ENCODE data around the gene SPATS1. TPM values are rescaled to one million over a fixed set of nuclear protein-coding genes. Genes with fewer than 3 reads are reported as not detected.
"Not testable (repeated sequence)": the region's sequence is repeated elsewhere in the genome, so short reads cannot be mapped to it uniquely, and the experiment has no call there.

Gene SPATS1
- total and polyA plus RNA-seq, 7 experiments from 2014 or later = not detected

DNA sequence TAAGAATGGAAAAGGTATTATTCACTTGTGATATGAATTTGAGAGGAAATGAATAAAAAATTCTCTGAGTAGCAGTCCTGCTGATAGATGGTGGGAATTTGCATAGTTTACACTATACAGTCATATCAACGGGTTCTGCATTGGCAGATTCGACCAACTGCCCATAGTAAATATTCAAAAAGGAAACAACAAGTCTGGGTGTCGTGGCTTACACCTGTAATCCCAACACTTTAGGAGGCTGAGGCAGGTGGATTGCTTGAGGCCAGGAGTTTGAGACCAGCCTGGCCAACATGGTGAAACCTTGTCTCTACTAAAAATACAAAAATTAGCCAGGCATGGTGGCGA lies 8.2 kb downstream of the SPATS1 start:
- H3K9me3 Mint-ChIP-seq; H3K4me1 Mint-ChIP-seq; DNase-seq; H3K27me3 ChIP-seq (ENCODE audit: control insufficient read depth in 2 of 2, insufficient read depth in 2 of 2, low read length in 2 of 2); H3K36me3 Mint-ChIP-seq; CTCF ChIA-PET; H3K36me3 ChIP-seq (ENCODE audit: control insufficient read depth in 2 of 3, insufficient read depth in 3 of 3, low read length in 3 of 3); H3K4me3 Mint-ChIP-seq; ATAC-seq; intact Hi-C loops (cut with micrococcal nuclease); H3K27ac Mint-ChIP-seq; H3K4me1 ChIP-seq (ENCODE audit: control insufficient read depth in 2 of 2, insufficient read depth in 2 of 2, low read length in 2 of 2); H3K9me3 ChIP-seq (ENCODE audit: control insufficient read depth in 2 of 3, low read length in 3 of 3); POLR2A ChIA-PET; H3K27ac ChIP-seq (ENCODE audit: low read depth, low read length); H3K4me3 ChIP-seq (ENCODE audit: low read length): not testable (repeated sequence)
- peaks cover 0 to 10% (median 0%) of the 10 kb centered on the region in 5 donors for H3K27me3 Mint-ChIP-seq

DNA sequence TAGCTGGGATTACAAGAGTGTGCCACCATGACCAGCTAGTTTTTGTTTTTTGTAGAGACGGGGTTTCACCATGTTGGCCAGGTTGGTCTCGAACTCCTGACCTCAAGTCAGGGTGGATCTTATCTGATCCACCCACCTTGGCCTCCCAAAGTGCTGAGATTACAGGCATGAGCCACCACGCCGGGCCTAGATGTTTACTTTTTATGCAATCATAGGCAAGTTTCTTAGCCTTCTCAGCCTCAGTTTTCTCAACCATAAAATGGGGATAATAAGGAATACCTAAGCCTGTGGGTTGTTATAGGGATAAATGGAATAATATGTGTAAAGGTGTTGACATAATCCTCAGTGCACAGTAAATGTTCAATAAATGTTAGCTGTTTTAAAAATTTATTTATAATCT lies 9.8 kb downstream of the SPATS1 start:
- Histone ChIP-seq H3K4me1 (ENCODE audit: control insufficient read depth in 2 of 2, insufficient read depth in 2 of 2, low read length in 2 of 2) (no peaks in the 10 kb centered on the region), H3K27me3 (ENCODE audit: control insufficient read depth in 2 of 2, insufficient read depth in 2 of 2, low read length in 2 of 2) (no peaks in the 10 kb centered on the region), H3K36me3 (ENCODE audit: control insufficient read depth in 2 of 3, insufficient read depth in 3 of 3, low read length in 3 of 3) (no peaks in the 10 kb centered on the region), H3K9me3 (ENCODE audit: control insufficient read depth in 2 of 3, low read length in 3 of 3) (no peaks in the 10 kb centered on the region), H3K27ac (ENCODE audit: low read depth, low read length) (no peak overlapping the region), H3K4me3 (ENCODE audit: low read length) (no peak overlapping the region)
- no peak for ATAC-seq
- intact Hi-C loops (cut with micrococcal nuclease) = no loop called here
- DNase-seq = no peak
- Mint-ChIP-seq H3K36me3 (no peaks in the 10 kb centered on the region), H3K27me3 (peaks cover 0 to 18% (median 0%) of the 10 kb centered on the region in 5 donors), H3K4me3 (no peak overlapping the region), H3K9me3 (peaks cover 0 to 4% (median 0%) of the 10 kb centered on the region in 11 donors), H3K27ac (no peak overlapping the region), H3K4me1 (no peaks in the 10 kb centered on the region)
- ChIA-PET POLR2A (no interaction called here), CTCF (no interaction called here)

DNA sequence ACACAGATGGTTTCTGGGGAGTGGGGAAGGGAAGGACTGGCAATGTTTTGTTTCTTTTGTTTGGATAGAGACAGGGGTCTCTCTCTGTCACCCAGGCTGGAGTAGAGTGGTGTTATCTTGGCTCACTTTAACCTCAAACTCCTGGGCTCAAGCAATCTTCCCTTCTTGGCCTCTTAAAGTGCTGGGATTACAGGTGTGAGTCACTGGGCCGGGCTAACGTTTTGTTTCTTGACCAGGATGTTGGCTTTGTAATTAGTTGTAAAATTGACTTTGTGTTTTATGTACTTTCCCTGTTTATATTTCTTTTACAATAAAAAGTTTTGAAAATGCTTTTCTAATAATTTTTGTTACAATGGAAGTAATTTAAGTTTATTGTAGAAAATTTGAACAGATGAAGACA lies 10.9 kb downstream of the SPATS1 start:
- intact Hi-C loops (cut with micrococcal nuclease) = no loop called here
- Mint-ChIP-seq H3K4me1 (no peaks in the 10 kb centered on the region), H3K9me3 (peaks cover 0 to 4% (median 0%) of the 10 kb centered on the region in 11 donors), H3K4me3 (no peak overlapping the region), H3K36me3 (no peaks in the 10 kb centered on the region), H3K27ac (no peak overlapping the region), H3K27me3 (peaks cover 0 to 23% (median 0%) of the 10 kb centered on the region in 5 donors)
- Histone ChIP-seq H3K4me3 (ENCODE audit: low read length) (no peak overlapping the region), H3K9me3 (ENCODE audit: control insufficient read depth in 2 of 3, low read length in 3 of 3) (no peaks in the 10 kb centered on the region), H3K4me1 (ENCODE audit: control insufficient read depth in 2 of 2, insufficient read depth in 2 of 2, low read length in 2 of 2) (no peaks in the 10 kb centered on the region), H3K36me3 (ENCODE audit: control insufficient read depth in 2 of 3, insufficient read depth in 3 of 3, low read length in 3 of 3) (no peaks in the 10 kb centered on the region), H3K27me3 (ENCODE audit: control insufficient read depth in 2 of 2, insufficient read depth in 2 of 2, low read length in 2 of 2) (no peaks in the 10 kb centered on the region), H3K27ac (ENCODE audit: low read depth, low read length) (no peak overlapping the region)
- POLR2A ChIA-PET = no interaction called here
- DNase-seq = no peak
- ATAC-seq = no peak
- CTCF ChIA-PET = no interaction called here

DNA sequence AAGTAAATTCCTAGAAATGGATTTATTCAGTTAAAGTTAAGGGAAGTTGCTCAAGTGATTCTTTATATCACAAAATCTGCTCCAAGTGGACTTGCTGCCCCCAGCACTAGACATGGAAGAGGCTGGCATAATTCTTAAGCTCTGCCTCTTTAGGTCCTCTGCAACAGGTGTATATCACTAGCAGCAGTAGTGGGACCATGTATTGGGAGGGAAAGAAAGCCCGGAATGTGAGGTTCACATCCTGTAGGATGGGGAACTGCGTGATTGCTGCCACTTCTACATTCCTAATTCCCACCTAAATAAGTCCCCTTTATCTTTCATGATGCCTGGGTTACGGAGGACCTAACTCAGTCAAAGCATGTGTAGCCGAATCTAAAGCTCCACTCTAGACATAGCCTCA lies 13.2 kb downstream of the SPATS1 start:
- H3K27ac ChIP-seq (ENCODE audit: low read depth, low read length) = no peak overlapping the region
- Mint-ChIP-seq H3K36me3 (no peaks in the 10 kb centered on the region), H3K4me1 (no peaks in the 10 kb centered on the region), H3K27ac (no peak overlapping the region), H3K27me3 (peaks cover 0 to 26% (median 0%) of the 10 kb centered on the region in 5 donors), H3K9me3 (peaks cover 0 to 4% (median 0%) of the 10 kb centered on the region in 11 donors), H3K4me3 (no peak overlapping the region)
- no peaks in the 10 kb centered on the region for H3K4me1 ChIP-seq (ENCODE audit: control insufficient read depth in 2 of 2, insufficient read depth in 2 of 2, low read length in 2 of 2)
- CTCF ChIA-PET = interaction anchor here (0.6 kb wide), 1 partner anchor 16 kb away, joined by 3 read pairs; no protein-coding TSS in a partner anchor
- H3K9me3 ChIP-seq (ENCODE audit: control insufficient read depth in 2 of 3, low read length in 3 of 3) = no peaks in the 10 kb centered on the region
- POLR2A ChIA-PET = no interaction called here
- no peaks in the 10 kb centered on the region for H3K36me3 ChIP-seq (ENCODE audit: control insufficient read depth in 2 of 3, insufficient read depth in 3 of 3, low read length in 3 of 3)
- no peak overlapping the region for H3K4me3 ChIP-seq (ENCODE audit: low read length)
- DNase-seq (no peak), ATAC-seq (no peak)
- H3K27me3 ChIP-seq (ENCODE audit: control insufficient read depth in 2 of 2, insufficient read depth in 2 of 2, low read length in 2 of 2) = no peaks in the 10 kb centered on the region
- intact Hi-C loops (cut with micrococcal nuclease) = no loop called here

DNA sequence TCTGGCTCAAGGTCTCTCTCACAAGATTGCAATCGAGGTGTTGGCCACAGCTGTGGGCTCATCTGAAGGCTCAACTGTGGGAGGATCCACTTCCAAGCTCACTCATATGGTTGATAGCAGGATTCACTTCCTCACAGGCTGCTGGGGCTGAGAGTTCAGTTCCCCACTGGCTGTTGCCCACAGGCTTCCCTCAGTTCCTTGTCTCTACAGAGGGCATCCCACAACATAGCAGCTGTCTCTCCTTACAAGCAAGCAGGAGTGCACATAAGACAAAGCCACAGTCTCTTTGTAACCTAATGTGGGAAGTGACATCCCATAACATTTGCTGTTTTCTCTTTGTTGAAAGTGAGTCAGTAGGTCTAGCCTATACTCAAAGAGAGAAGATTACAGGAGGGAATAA lies 14.0 kb downstream of the SPATS1 start:
- Histone ChIP-seq H3K27ac (ENCODE audit: low read depth, low read length) (no peak overlapping the region), H3K27me3 (ENCODE audit: control insufficient read depth in 2 of 2, insufficient read depth in 2 of 2, low read length in 2 of 2) (no peaks in the 10 kb centered on the region), H3K4me1 (ENCODE audit: control insufficient read depth in 2 of 2, insufficient read depth in 2 of 2, low read length in 2 of 2) (no peaks in the 10 kb centered on the region), H3K36me3 (ENCODE audit: control insufficient read depth in 2 of 3, insufficient read depth in 3 of 3, low read length in 3 of 3) (no peaks in the 10 kb centered on the region), H3K9me3 (ENCODE audit: control insufficient read depth in 2 of 3, low read length in 3 of 3) (no peaks in the 10 kb centered on the region), H3K4me3 (ENCODE audit: low read length) (no peak overlapping the region)
- Mint-ChIP-seq H3K4me3 (no peak overlapping the region), H3K9me3 (peaks cover 0 to 4% (median 0%) of the 10 kb centered on the region in 11 donors), H3K4me1 (no peaks in the 10 kb centered on the region), H3K36me3 (no peaks in the 10 kb centered on the region), H3K27ac (no peak overlapping the region), H3K27me3 (peaks cover 0 to 26% (median 4%) of the 10 kb centered on the region in 5 donors)
- ATAC-seq (no peak), DNase-seq (no peak)
- ChIA-PET POLR2A (no interaction called here), CTCF (interaction anchor here (1.3 kb wide), 1 partner anchor 260 kb away, joined by 3 read pairs; no protein-coding TSS in a partner anchor)
- intact Hi-C loops (cut with micrococcal nuclease) = no loop called here

DNA sequence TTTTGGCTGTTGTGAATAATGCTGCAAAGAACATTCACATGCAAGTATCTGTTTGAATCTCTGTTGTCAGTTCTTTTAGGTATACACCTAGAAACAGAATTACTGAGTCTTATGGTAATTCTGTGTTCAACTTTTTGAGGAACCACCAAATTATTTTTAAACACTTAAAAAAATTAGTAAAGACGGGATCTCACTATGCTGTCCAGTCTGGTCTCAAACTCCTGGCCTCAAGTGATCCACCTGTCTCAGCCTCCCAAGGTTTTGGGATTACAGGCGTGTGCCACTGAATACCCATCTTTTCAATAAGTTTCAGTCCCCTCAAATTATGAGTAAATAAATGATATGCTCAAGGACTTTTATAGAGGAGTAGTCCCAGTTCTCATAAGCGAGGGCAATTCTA lies 17.5 kb downstream of the SPATS1 start:
- H3K27me3 Mint-ChIP-seq = peaks cover 0 to 25% (median 11%) of the 10 kb centered on the region in 5 donors
- ATAC-seq = no peak
- H3K27ac Mint-ChIP-seq = no peak overlapping the region
- intact Hi-C loops (cut with micrococcal nuclease) = no loop called here
- Histone ChIP-seq H3K27me3 (ENCODE audit: control insufficient read depth in 2 of 2, insufficient read depth in 2 of 2, low read length in 2 of 2) (no peaks in the 10 kb centered on the region), H3K4me1 (ENCODE audit: control insufficient read depth in 2 of 2, insufficient read depth in 2 of 2, low read length in 2 of 2) (no peaks in the 10 kb centered on the region), H3K4me3 (ENCODE audit: low read length) (no peak overlapping the region), H3K9me3 (ENCODE audit: control insufficient read depth in 2 of 3, low read length in 3 of 3) (no peaks in the 10 kb centered on the region), H3K27ac (ENCODE audit: low read depth, low read length) (no peak overlapping the region), H3K36me3 (ENCODE audit: control insufficient read depth in 2 of 3, insufficient read depth in 3 of 3, low read length in 3 of 3) (no peaks in the 10 kb centered on the region)
- ChIA-PET POLR2A (no interaction called here), CTCF (no interaction called here)
- no peak overlapping the region for H3K4me3 Mint-ChIP-seq
- no peak for DNase-seq
- peaks cover 0 to 4% (median 0%) of the 10 kb centered on the region in 11 donors for H3K9me3 Mint-ChIP-seq
- H3K4me1 Mint-ChIP-seq = peaks cover 0 to 2% (median 0%) of the 10 kb centered on the region in 7 donors
- H3K36me3 Mint-ChIP-seq = no peaks in the 10 kb centered on the region

DNA sequence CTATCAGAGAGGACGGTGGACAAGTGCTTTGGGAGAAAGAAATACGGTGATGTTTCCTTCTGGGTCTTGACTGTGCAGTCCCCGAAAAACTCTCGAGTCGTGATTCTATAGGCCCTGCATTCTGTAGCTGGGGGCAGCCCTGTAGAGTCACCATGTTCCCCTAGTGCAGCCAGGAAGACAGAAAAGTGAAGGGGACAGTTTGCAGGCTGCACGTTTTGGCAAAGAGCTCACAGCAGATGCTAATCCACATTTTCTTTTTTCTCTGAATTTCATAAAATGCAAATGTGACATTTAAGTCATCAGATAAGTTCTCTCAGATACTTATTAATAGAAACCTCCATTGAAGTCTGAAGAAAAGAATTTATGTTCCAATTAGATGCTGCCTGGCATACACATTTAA lies 19.5 kb downstream of the SPATS1 start:
- no peaks in the 10 kb centered on the region for H3K27me3 ChIP-seq (ENCODE audit: control insufficient read depth in 2 of 2, insufficient read depth in 2 of 2, low read length in 2 of 2)
- no peaks in the 10 kb centered on the region for H3K4me1 ChIP-seq (ENCODE audit: control insufficient read depth in 2 of 2, insufficient read depth in 2 of 2, low read length in 2 of 2)
- no peak overlapping the region for H3K27ac ChIP-seq (ENCODE audit: low read depth, low read length)
- no peaks in the 10 kb centered on the region for H3K36me3 ChIP-seq (ENCODE audit: control insufficient read depth in 2 of 3, insufficient read depth in 3 of 3, low read length in 3 of 3)
- ChIA-PET CTCF (no interaction called here), POLR2A (no interaction called here)
- intact Hi-C loops (cut with micrococcal nuclease) = no loop called here
- no peak overlapping the region for H3K4me3 ChIP-seq (ENCODE audit: low read length)
- no peaks in the 10 kb centered on the region for H3K36me3 Mint-ChIP-seq
- H3K27ac Mint-ChIP-seq = no peak overlapping the region
- peaks cover 0 to 2% (median 0%) of the 10 kb centered on the region in 7 donors for H3K4me1 Mint-ChIP-seq
- peaks cover 0 to 20% (median 11%) of the 10 kb centered on the region in 5 donors for H3K27me3 Mint-ChIP-seq
- no peaks in the 10 kb centered on the region for H3K9me3 ChIP-seq (ENCODE audit: control insufficient read depth in 2 of 3, low read length in 3 of 3)
- no peak overlapping the region for H3K4me3 Mint-ChIP-seq
- ATAC-seq (no peak), DNase-seq (no peak)
- H3K9me3 Mint-ChIP-seq = peaks cover 0 to 2% (median 0%) of the 10 kb centered on the region in 11 donors
